Aorta (tissue), 5 donors: ENCODE results near the gene KRTAP1-3. TPM values are rescaled to one million over a fixed set of nuclear protein-coding genes. Genes with fewer than 3 reads are reported as not detected.
"Not testable (repeated sequence)": the region's sequence is repeated elsewhere in the genome, so short reads cannot be mapped to it uniquely, and the experiment has no call there.

Source experiments
- ATAC-seq: fragments of 200-7000 bp; cut with Tn5 transposase; one replicate; pipeline ENCODE4 v1.9.1; 2022; ENCODE audit warnings: moderate library complexity; ENCODE audit not compliant: low FRiP score
- DNase-seq, 2 donors: peaks; one replicate each; pipeline ENCODE4 v3.0.0-alpha.2; 2020
- H3K27ac ChIP-seq, 2 donors: one replicate each; pipeline ENCODE4 v1.5.1; 2013; ENCODE audit warnings: low read length in 2 of 2, mild to moderate bottlenecking in 2 of 2, moderate library complexity in 2 of 2, control low read depth in 1 of 2, inconsistent platforms in 1 of 2, low read depth in 1 of 2
- H3K27me3 ChIP-seq, 2 donors: one replicate each; pipeline ENCODE4 v1.6.1; 2013; ENCODE audit warnings: control low read depth in 1 of 2, low read length in 1 of 2, mild to moderate bottlenecking in 1 of 2, moderate library complexity in 1 of 2; ENCODE audit not compliant: insufficient read depth in 2 of 2, control insufficient read depth in 1 of 2
- H3K36me3 ChIP-seq, 2 donors: one replicate each; pipeline ENCODE4 v1.6.1; 2013; ENCODE audit warnings: control low read depth in 1 of 2, low read length in 1 of 2, mild to moderate bottlenecking in 1 of 2; ENCODE audit not compliant: insufficient read depth in 2 of 2, control insufficient read depth in 1 of 2
- H3K4me1 ChIP-seq, 2 donors: one replicate each; pipeline ENCODE4 v1.6.1; 2013; ENCODE audit warnings: low read length in 2 of 2, control low read depth in 1 of 2, mild to moderate bottlenecking in 1 of 2, moderate library complexity in 1 of 2; ENCODE audit not compliant: insufficient read depth in 2 of 2, control insufficient read depth in 1 of 2
- H3K4me3 ChIP-seq, 2 donors: one replicate each; pipeline ENCODE4 v1.5.1; 2013; ENCODE audit warnings: low read length in 2 of 2, control low read depth in 1 of 2, mild to moderate bottlenecking in 1 of 2
- H3K9me3 ChIP-seq: one replicate; pipeline ENCODE4 v1.6.1; 2013; ENCODE audit warnings: mild to moderate bottlenecking, low read length; ENCODE audit not compliant: control insufficient read depth
- WGBS, 2 donors: extraction: QIAGEN DNeasy Blood & Tissue Kit; methylation state at CpG; one replicate each; pipeline ENCODE4 v1.1.7; 2013; 5-methylcytosine and 5-hydroxymethylcytosine counted together
- intact Hi-C, 2 donors: fragments of 100-400 bp; cut with DNase I; formaldehyde crosslinking; loops; one replicate each; pipeline versions ENCODE4 v1.14.2 to v1.15.0; 2022
- polyA plus RNA-seq, 2 donors: library from polyadenylated mRNA; stranded (reverse); fragments of 200-250 nt; gene quantifications; one replicate each; pipeline ENCODE4 v1.2.3, GENCODE V29; 2013
- total RNA-seq, 2 donors: library from RNA; stranded (reverse); fragmentation: NEBNext Ultra II Directional; extraction: Animal tissue kit (Norgen Biotek cat#: 25700); gene quantifications; one replicate each; pipeline ENCODE4 v1.2.1, GENCODE V29; 2021
- donor health status: healthy with polysubstance abuse.
- donor health status: Bipolar disorder and iron deficiency.
- donor health status: DM: no; HTN: no; CAD: no.
- donor health status: DM: no; HTN: no; CAD: no.
- donor health status: DM: yes; HTN: yes; CAD: no.

KRTAP1-3 gene
- total and polyA plus RNA-seq, 4 donors: not detected

DNA sequence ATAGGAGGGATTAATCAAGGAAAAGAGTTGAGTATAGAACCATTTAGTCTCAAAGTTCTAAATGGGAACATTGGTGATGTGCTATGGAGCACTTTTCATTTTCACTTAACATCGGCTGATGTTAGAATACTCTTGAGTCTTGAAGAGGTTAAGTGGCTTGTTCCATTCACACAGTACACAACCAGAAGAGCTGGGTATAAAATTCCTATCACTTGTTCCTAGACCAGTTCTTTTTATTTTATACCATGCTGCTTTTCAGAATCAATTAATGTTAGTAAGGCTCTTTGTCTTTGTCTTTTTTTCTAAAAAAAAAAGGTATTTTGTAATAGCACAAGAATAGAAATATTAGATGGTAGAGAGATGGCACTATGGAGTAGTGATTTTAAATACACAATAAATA, 8.3 kb upstream of the KRTAP1-3 start:
- ATAC-seq: no peak
- intact Hi-C loops: no loop called here
- 96 to 97% methylated on average over 1 of the region's 1 CpG for WGBS, 2 donors

DNA sequence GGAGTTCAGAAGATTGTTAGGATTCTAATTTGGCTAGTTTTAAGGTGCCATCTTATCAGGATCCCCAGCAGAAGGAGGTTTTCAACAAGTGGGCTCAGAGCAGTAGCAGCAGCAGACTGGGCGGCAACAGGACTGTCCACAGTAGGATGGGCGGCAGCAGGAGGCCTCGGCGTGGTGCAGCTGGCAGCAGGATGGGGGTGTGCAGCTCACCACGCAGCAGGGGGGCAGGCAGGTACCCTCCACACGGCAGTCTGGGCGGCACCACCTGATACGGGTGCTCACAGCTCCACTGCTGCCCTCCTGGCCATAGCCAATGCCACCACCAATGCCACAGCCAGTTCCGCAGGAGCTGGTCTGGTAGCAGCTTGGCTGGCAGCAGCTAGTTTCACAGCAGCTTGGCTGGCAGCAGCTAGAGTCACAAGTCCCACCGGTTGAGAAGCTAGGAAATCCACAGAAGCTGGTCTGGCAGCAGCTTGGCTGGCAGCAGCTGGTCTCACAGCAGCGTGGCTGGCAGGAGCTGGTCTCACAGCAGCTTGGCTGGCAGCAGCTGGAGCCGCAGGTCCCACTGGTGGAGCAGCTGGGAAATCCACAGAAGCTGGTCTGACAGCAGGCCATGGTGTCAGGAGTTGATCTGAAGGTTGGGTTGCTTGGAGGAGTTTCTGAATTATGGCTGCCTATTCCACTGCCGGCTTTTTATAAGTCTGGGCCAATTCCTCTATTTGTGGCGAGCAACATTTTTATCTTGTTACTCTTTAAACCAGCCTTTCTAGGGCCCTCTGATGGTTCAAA, 6.3 kb upstream of the KRTAP1-3 start, which contains the start of gene KRTAP1-1:
Gene KRTAP1-1, minus strand, starts transcription at position 668 of the 789 bp plus-strand sequence. Its CDS starts 53 bp downstream, at position 615.
- H3K4me1 ChIP-seq, H3K4me3 ChIP-seq, H3K27ac ChIP-seq, H3K27me3 ChIP-seq, intact Hi-C loops, DNase-seq, ATAC-seq, H3K36me3 ChIP-seq, H3K9me3 ChIP-seq: not testable (repeated sequence)
- 47 to 54% methylated on average over 11 to 14 of the region's 14 CpGs for WGBS, 2 donors

More for the DNA sequence above, 8.3 kb upstream of the KRTAP1-3 start:
- no peak for DNase-seq
- Histone ChIP-seq H3K9me3 (no peaks in the 10 kb centered on the region), H3K27me3 (no peaks in the 10 kb centered on the region), H3K27ac (no peak overlapping the region), H3K36me3 (no peaks in the 10 kb centered on the region), H3K4me1 (no peaks in the 10 kb centered on the region), H3K4me3 (no peak overlapping the region)

DNA sequence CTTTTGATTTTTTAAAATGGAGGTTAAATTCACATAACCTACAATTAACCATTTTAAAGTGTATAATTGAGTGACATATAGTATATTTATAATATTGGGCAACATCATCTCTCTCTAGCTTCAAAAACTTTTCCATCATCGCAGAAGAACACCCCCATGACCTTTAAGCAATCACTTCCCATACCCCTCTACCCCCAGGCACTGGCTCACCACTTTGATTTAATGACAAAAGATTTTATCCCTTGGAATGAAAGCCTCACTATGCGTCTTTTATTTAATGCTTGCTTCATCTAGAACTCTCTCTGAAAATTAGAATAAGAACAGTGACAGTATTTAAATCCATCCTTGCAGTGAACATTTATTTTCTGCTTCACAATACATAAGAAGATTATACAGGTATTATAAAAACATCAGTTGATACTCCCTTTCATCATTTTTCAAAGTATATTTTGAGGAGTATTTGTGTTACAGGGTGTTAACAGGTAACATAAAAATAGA, 3.2 kb upstream of the KRTAP1-3 start:
- no peaks in the 10 kb centered on the region for H3K27me3 ChIP-seq
- H3K4me1 ChIP-seq: no peaks in the 10 kb centered on the region
- H3K9me3 ChIP-seq: no peaks in the 10 kb centered on the region
- DNase-seq (no peak), ATAC-seq (no peak)
- no peak overlapping the region for H3K4me3 ChIP-seq
- WGBS, 2 donors: 63 to 68% methylated on average over 2 of the region's 2 CpGs
- H3K27ac ChIP-seq: no peak overlapping the region
- H3K36me3 ChIP-seq: no peaks in the 10 kb centered on the region
- intact Hi-C loops: no loop called here

DNA sequence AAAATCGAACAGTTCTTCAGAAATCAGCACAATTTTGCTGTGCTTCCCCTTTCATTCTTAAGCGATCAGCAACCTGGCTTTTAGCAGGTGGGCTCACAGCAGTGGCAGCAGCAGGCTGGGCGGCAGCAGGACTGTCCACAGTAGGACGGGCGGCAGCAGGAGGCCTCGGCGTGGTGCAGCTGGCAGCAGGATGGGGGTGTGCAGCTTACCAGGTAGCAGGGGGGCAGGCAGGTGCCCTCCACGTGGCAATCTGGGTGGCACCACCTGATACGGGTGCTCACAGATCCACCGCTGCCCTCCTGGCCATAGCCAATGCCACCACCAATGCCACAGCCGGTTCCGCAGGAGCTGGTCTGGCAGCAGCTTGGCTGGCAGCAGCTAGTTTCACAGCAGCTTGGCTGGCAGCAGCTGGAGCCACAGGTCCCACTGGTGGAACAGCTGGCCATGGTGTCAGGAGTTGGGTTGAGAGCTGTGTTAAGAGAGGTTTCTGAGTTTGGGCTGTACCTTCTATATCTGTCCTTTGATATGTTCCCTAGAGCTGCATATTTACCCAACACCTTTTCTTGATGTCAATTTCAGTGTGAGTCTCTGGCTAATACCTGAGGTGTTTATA, 4.9 kb downstream of the KRTAP1-3 start, which contains the start of gene KRTAP1-4:
Gene KRTAP1-4, minus strand, starts transcription at position 563 of the 613 bp plus-strand sequence. Its CDS starts 117 bp downstream, at position 446.
- 79 to 83% methylated on average over 12 of the region's 12 CpGs for WGBS, 2 donors
- intact Hi-C loops: no loop called here
- no peak for ATAC-seq

DNA sequence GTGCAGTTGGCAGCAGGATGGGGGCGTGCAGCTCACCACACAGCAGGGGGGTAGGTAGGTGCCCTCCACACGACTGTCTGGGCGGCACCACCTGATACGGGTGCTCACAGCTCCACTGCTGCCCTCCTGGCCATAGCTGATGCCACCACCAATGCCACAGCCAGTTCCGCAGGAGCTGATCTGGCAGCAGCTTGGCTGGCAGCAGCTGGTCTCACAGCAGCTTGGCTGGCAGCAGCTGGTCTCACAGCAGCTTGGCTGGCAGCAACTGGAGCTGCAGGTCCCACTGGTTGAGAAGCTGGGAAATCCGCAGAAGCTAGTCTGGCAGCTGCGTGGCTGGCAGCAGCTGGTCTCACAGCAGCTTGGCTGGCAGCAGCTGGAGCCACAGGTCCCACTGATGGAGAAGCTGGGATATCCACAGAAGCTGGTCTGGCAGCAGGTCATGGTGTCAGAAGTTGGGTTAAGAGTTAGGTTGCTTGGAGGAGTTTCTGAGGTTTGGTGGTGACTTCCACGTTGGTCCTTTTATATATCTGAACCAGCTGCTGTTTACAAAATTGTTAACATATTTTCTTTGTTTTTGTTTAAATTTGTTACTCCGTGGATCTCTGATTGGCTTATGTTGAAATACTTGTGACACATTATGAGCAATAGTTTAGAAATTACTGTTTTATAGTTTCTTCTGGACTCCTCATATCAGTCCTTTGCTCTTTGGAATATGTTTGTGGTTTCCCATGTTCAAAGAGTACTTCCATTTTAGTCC, 7.8 kb downstream of the KRTAP1-3 start, which contains the start of gene KRTAP1-5:
Gene KRTAP1-5, minus strand, starts transcription at position 494 of the 757 bp plus-strand sequence. Its CDS starts 53 bp downstream, at position 441.
- intact Hi-C loops: no loop called here
- DNase-seq (no peak), ATAC-seq (no peak)
- no peaks in the 10 kb centered on the region for H3K27me3 ChIP-seq
- H3K4me3 ChIP-seq: no peak within 1 kb of the TSS
- H3K27ac ChIP-seq: no peak within 1 kb of the TSS
- WGBS, 2 donors: 44 to 54% methylated on average over 9 of the region's 9 CpGs
- H3K36me3 ChIP-seq: no peaks in the 10 kb centered on the region
- H3K4me1 ChIP-seq: no peaks in the 10 kb centered on the region
- H3K9me3 ChIP-seq: no peaks in the 10 kb centered on the region

More for the DNA sequence above, 4.9 kb downstream of the KRTAP1-3 start, which contains the start of gene KRTAP1-4:
- H3K4me1 ChIP-seq: no peaks in the 10 kb centered on the region
- no peak within 1 kb of the TSS for H3K27ac ChIP-seq
- no peaks in the 10 kb centered on the region for H3K36me3 ChIP-seq
- H3K27me3 ChIP-seq: no peaks in the 10 kb centered on the region
- no peak within 1 kb of the TSS for H3K4me3 ChIP-seq
- no peak for DNase-seq
- H3K9me3 ChIP-seq: no peaks in the 10 kb centered on the region

DNA sequence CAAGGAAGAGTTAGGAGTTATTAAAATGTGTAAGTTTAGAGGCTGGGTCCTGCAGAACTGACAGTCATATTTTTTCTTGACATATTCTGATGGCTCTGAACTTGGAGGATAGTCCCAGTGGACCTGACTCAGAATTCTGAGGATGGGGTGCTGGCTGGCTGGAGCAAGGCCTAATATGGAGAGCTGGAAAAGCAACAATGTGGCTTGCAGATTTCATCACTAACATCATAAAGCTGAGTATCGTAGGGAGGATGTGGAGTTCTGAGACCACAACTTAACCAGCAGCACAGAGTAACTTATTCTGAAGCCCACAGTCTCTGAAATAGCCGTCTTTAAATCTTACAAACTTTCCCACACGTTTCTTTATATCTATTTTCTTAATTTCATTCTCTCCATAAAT, 10.0 kb downstream of the KRTAP1-3 start:
- no peak for DNase-seq
- intact Hi-C loops: no loop called here
- Histone ChIP-seq H3K36me3 (no peaks in the 10 kb centered on the region), H3K4me1 (no peaks in the 10 kb centered on the region), H3K9me3 (no peaks in the 10 kb centered on the region), H3K4me3 (no peak overlapping the region), H3K27ac (no peak overlapping the region), H3K27me3 (no peaks in the 10 kb centered on the region)
- ATAC-seq: no peak
- 44 to 51% methylated on average over 3 of the region's 3 CpGs for WGBS, 2 donors

DNA sequence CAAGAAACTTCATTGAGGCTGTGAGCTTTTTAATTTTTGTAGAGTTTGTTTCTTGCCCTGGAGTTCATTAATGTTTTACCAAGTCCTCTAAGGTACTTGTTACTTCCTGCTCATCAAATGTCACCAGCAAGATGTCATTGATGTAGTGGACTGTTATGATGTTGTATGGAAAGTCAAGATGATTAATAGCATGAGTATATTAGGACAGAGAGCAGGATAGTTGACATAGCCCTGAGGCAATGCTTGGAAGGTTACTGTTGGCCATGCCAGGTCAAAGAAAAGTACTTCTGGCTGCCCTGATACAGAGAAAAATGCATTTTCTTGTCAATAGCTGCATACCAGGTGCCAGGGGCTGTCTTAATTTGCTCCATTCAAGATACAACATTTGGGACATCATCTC, 14.3 kb downstream of the KRTAP1-3 start:
- Histone ChIP-seq H3K36me3 (no peaks in the 10 kb centered on the region), H3K4me1 (no peaks in the 10 kb centered on the region), H3K4me3 (no peak overlapping the region), H3K27ac (no peak overlapping the region), H3K27me3 (no peaks in the 10 kb centered on the region), H3K9me3 (peaks cover 2% of the 10 kb centered on the region)
- DNase-seq: no peak
- no peak for ATAC-seq
- intact Hi-C loops: no loop called here

DNA sequence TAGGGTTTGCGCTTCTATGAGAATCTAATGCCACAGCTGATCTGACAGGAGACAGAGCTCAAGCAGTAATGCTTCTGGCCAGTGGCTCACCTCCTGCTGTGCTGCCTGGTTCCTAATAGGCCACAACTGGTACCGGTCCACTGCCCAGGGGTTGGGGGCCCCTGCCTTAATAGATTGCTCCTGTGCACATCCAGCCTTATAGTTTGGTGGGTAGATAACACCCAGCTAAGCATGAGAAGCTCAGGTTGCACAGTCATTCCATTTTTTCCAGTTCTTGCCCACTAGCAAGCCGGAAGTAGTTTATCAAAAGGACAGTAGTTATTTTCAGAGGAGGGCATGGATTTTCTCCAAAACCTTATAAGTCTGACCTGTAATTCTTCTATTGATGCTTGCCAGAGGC, 15.3 kb downstream of the KRTAP1-3 start:
- intact Hi-C loops: no loop called here
- ATAC-seq (no peak), DNase-seq (no peak)
- H3K27ac ChIP-seq: no peak overlapping the region
- no peaks in the 10 kb centered on the region for H3K27me3 ChIP-seq
- 80 to 91% methylated on average over 3 of the region's 3 CpGs for WGBS, 2 donors
- no peaks in the 10 kb centered on the region for H3K4me1 ChIP-seq
- H3K36me3 ChIP-seq: no peaks in the 10 kb centered on the region
- no peak overlapping the region for H3K4me3 ChIP-seq
- peaks cover 2% of the 10 kb centered on the region for H3K9me3 ChIP-seq
